Ovary (tissue), 3 donors: ENCODE results near the gene HOXA6.

Experiments used
- CTCF ChIP-seq, 3 donors: fragments of 450-650 bp in 2 of 3; fragments of 200-600 bp in 1 of 3; IDR thresholded peaks; one replicate each; pipeline versions ENCODE4 v1.5.1 to v1.8.0; 2016 to 2022; ENCODE audit warnings: antibody characterized with exemption in 3 of 3, mild to moderate bottlenecking in 1 of 3
- POLR2A ChIP-seq: fragments of 450-650 bp; IDR thresholded peaks from one replicate; pipeline ENCODE4 v1.6.1; 2017; ENCODE audit warnings: antibody characterized with exemption, mild to moderate bottlenecking, moderate library complexity
- donor health status: DM: no; HTN: no; CAD: no.

- TF ChIP-seq POLR2A (no peak), CTCF (IDR thresholded peaks at IDR 0.05) (peak in 1 of 3 donors; percentile 19)
Observed at GRCh38 chr7:27179503-27180430, 32.2 kb upstream of the HOXA6 start.
